GM18907 (cell line): ENCODE data around the gene NUP43.
"Not testable (repeated sequence)": the region's sequence is repeated elsewhere in the genome, so short reads cannot be mapped to it uniquely, and the experiment has no call there.

Experiments
- ATAC-seq: cut with Tn5 transposase; IDR thresholded peaks from one replicate; pipeline ENCODE4 v1.9.1; 2021; ENCODE audit warnings: mild to moderate bottlenecking, moderate library complexity; ENCODE audit not compliant: unreplicated experiment

NUP43 gene

GRCh38 chr6:149749082-149749593 is 2.8 kb upstream of the NUP43 start:
- peak; percentile 13 for ATAC-seq

DNA sequence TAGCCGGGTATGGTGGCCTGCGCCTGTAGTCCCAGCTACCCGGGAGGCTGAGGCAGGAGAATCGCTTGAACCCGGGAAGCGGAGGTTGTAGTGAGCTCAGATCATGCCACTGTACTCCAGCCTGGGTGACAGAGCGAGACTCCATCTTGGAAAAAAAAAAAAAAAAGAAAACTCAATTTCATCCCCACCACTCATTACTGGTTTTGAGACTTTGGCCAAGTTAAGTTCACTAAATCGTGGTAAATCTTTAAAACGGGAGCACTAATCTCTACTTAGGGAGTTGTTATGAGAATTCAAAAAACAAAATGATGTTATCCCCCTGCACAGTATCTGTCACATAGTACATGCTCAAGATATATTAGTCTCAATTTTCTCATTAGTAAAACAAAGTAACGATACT is 1.1 kb downstream of the NUP43 start:
- not testable (repeated sequence) for ATAC-seq

DNA sequence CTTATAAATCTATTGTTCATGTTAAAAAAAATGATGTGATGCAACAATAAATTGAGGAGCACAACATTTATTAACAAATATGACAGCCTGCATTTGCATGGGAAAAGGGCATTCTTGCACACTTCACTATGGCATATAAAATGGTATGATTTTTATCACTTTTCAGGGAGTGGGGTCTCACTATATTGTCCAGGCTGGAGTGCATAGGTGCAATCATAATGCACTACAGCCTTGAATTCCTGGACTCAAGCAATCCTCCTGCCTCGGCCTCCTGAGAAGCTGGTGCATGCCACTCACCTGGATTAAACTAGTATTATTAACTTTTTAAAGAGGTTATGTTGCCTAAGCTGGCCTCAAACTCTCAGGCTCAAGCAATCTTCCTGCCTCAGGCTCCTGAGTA is 11.4 kb downstream of the NUP43 start:
- no peak for ATAC-seq

DNA sequence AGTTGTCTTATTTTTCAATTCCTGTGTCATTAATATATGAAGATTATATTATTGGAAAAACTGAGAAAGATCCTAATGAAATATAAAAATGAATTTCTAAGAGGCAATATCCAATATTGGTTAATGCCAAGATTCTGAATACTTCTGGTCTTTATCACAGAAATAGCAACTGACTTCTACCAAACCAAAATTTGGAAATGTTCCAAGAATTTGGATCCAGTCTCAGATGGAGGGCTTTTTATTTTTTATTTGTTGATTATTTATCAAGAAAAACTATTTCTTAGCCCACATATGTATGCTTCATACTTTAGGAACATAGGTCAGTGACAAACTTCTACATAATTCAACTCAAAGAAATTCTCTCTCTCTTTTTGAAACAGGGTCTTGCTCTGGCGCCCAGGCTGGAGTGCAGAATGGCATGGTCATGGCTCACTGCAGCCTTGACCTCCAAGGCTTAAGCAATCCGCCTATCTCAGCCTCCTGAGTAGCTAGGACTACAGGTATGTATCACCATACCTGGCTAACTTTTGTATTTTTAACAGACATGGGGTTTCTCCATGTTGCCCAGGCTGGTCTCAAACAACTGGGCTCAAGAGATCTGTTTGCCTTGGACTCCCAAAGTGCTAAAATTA is 13.1 kb downstream of the NUP43 start:
- ATAC-seq, result no peak

- no peak for ATAC-seq
Observed at GRCh38 chr6:149729824-149730223, 16.5 kb downstream of the NUP43 start.

DNA sequence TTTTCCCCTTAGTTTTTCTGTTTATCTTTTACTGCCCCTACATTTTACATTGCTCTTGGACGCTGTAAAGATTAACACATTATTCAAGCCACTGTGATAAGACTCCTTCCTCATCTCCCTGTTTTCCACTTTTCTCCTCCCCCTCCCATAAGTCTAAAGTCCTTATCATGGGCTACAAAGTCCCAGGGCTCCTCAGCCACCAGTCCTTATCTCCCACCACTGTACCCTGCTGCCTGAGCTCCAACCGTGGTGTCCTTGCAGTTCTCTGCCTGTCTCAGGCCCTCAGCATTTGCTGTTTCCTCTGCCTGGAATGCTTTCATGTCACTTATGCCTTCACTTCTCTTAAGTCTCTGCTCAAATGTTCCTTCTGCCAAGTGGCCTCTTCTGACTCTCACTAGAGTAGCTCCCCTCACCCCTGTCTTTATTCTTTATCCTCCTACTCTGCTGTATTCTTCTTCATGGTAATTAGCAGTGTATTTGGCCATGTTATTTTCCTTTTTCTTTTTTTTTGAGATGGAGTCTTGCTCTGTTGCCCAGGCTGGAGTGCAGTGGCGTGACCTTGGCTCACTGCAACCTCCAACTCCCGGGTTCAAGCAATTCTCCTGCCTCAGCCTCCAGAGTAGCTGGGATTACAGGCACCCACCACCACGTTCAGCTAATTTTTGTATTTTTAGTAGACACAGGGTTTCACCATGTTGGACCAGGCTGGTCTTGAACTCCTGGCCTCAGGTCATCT is 17.7 kb downstream of the NUP43 start:
- no peak for ATAC-seq

DNA sequence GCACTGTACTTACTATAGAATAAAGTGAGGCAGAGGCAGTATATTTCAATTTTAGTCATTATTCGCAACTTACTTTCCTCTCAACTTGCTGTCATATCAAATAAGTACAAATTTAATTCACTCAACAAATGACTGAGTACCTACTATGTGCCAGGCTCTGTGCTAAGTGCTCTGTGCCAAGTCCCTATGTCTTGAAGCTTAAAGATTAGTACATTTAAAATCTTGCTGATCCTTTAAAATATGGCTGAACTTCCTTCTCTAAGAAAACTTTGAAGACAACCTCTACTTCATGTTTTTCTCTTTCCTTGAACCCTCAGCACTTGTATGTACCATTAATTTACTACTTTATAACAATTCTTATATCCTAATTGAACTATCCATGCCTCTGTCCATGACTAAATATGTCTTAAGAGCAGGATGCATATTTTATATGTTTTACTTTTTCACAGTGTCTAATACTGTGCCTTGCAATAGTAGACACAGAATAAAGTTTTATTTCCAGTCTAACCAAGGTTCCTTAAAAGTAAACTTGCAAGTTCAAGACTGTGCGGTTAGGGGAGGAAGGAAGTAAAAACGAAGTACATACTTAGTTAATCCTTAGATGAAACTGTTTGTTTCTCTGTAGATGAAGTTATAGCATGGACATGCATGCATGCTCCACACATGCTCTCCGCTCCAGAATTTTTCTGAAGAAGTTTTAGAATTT is 18.4 kb downstream of the NUP43 start:
- no peak for ATAC-seq

DNA sequence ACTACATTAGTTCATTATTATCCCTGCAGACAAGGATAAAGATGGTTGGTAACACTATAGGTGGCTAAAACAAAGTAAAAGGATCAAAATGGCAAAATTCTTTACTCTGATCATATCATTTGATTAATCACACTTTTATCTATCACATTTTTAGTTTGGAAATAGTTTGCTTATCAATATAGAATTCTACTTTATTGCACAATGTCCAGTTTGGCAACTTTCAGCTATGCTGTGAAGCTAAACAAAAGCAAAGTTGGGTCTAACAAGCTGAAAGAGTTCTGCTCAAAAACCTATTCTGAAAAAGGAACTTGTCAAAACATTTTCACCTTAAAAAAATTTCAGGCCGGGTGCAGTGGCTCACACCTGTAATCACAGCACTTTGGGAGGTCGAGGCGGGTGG is 20.5 kb downstream of the NUP43 start:
- no peak for ATAC-seq

DNA sequence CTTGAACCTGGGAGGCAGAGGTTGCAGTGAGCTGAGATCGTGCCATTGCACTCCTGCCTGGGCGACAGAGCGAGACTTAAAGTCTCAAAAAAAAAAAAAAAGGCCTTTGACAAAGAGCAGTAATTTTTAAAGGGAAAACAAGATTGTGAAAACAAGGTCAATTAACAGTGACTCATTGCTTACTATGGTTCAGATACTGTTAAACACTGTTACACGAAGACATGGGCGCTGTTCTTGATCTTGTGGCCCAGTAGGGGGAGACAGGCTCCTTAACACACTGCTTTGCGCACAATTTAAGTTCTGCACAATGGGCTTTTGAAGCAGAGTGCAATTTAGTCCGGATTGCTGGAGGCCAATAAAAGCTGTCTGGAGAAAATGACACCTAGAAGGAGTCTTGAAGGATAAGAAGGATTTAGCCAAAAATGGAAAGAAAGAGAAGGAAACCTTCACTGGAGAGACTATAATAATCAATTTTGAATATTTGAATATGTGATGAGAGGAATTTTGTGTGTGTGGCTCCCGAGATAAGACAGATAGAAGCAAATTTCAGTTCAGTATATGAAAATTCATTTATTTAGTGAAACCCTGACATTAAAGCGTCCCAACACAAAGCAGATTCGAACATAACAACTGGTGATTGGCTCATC is 22.4 kb downstream of the NUP43 start:
- no peak for ATAC-seq

GRCh38 chr6:149723262-149723661 is 23.1 kb downstream of the NUP43 start:
- no peak for ATAC-seq

DNA sequence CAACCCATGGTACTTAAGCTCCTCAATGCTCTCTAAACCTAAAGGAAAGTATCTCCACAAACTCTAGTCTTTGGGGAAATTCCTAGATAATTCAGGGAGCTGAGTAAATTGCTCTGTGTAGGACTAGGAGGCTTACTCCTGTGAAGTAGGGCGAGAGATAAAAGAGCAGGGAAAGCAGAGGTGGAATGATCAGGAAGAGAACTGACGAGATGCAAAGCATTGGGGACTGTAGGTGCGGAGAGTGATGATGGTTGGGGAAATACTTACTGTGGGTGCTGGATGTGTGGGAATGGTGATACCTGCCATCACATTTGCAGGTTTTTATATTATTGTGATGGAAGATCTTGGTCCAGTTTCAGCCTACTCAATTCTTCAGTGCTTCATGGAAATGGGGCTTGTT is 26.8 kb downstream of the NUP43 start:
- no peak for ATAC-seq

DNA sequence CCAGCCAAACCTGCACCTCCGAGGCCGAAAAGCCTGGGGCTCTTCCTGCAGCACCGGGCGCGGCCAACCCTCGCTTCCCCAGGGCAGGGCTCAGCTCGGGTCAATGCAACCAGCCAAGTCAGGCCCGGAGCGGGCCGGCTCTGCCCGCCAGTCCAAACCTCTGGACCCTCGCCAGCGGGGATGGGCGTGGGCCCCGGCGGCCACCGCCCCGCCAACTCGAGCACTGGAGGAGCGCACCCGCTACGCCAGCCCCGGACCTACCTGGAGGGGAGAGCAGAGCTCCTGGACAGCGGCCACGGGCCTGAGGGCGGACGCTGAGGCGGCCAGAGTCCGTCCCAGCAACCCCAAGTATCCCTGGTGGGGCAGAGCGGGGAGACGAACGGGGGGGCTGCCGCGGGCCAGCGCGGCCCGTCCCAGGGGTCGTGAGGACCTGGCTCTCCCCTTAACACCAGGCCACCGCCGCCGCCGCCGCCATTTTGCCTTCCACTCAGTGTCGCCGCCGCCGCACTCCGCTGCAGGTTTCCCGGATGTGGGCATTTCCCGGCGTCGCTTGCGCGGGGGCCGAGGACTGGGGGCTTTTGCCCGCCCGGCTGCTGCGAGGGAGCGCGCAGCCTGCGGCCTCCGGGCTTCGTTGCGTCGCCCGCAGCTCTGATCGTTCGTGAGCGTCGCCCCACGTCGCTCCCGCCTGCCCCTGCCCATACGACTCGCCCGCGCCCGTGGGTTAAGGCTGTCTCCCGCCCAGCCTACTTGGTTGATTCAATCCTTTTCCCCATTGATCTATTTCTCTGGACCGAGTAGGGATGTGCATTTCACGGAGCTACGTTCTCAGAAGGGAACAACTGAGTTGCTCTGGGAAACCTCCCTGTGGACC is 28.5 kb downstream of the NUP43 start, which contains the start of gene LATS1:
LATS1 (minus strand) TSS at position 514 of the 871 bp plus-strand sequence. CDS start 15,975 bp downstream, outside the sequence.
- peak; percentile 85 for ATAC-seq

GRCh38 chr6:149717255-149717587 is 29.1 kb downstream of the NUP43 start:
- no peak for ATAC-seq

DNA sequence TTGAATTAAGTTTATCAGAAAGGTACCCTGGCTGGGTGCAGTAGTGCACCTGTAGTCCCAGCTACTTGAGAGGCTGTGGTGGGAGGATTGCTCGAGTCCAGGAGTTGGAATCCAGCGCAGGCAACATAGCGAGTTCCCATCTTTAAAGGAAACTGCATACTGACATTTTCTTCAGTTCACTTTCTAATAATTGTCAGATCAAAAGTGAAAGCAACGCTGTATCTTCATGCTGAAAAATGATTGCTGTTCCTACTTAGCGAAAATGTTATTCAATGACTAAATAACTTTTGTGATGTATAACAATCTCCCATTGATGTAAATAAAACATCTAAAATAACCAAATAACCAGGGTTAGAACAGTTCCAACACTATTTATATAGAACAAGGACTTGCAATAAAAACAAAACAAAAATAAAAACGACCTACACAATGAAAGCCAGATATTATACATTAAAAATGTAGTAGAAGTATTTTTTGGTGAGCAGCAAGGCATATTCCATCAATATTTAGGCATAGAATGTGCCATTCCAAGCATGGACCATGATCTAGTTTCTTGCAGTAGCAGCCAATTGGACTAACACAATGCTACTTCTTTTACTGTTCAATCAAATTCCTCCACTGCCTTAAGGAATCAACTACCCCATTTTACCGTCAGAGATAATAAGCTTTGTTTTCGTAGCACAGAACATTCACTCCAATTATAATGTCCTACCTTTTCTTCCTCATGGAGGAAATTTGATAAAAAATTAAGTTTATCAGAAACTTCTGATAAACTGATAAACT is 30.0 kb downstream of the NUP43 start:
- no peak for ATAC-seq

- no peak for ATAC-seq
Observed at GRCh38 chr6:149714442-149714841, 31.9 kb downstream of the NUP43 start.

GRCh38 chr6:149711711-149712110 is 34.6 kb downstream of the NUP43 start:
- no peak for ATAC-seq

DNA sequence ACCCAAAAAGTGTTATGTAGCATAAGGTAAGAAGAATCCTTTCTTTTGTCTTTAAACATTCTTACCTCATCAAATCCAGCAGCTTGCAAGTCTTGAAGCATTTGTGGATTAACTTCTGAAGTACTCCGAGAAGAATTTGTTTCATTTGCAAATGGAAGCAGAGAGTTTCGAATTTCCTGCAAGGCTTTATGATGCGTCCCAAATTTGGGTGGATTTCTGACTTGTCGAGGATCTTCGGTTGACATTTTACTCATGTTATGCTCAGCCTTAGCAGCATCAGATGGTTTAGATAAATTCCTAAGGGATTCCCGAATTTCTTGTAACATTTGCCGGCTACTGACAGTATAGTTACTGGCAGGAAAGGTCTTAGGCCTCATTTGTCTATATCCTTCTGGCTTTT is 44.6 kb downstream of the NUP43 start:
- ATAC-seq, result no peak

DNA sequence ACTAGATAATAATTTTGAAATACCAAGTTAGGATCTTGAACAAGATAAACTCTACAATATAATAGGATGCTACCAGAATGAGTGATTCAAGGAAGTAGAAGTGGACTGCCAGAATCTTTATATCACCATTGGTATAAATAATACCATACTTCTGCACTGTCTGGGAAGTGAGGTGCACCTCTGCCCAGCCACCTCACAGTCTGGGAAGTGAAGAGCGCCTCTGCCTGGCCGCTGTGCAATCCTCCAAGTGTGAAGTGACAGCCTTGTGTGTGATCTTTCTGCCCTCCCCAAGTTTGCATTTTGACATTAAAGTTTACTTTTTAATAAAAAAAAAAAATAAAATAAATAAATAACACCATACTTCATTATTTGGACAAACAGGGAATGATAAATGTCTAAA is 47.2 kb downstream of the NUP43 start:
- no peak for ATAC-seq

DNA sequence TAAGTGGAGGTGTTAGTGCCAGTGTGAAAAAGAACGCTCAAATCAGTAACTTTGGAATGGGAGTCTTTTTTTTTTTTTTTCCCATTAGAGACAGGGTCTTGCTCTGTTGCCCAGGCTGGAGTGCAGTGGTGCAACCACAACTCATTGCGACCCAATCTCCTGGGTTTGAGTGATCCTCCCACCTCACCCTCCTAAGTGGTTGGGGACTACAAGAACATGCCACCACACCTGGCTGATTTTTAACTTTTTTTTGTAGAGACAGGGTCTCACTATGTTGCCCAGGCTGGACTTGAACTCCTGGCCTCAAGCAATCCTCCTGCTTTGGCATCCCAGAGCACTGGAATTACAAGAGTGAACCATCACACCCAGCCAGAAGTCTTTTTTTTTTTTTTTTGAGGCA is 48.2 kb downstream of the NUP43 start:
- ATAC-seq, result no peak

DNA sequence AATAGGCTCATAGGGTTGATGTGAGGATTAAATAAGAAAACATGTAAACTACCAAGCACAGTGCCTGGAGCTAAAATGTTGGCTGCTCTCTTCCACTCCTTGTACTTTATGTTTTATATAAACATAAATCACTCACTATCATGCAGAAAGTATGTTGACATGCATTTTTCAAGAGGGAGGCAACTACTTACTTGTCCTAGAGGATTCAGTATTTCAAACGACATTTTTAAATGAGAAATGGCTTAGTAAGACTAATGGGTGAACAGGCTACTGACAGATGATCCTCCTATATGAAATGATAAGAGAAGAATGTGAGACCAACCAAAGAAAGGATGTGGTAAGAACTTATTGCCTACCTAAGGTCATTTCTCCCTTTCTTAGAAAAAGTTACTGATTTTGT is 49.4 kb downstream of the NUP43 start:
- ATAC-seq, result no peak
